IPS DF 19.7 (cell line): ENCODE results near the gene PCDH9.
"Not testable (repeated sequence)": the region's sequence is repeated elsewhere in the genome, so short reads cannot be mapped to it uniquely, and the experiment has no call there.

Source experiments
- DNase-seq: peaks from one replicate; pipeline ENCODE4 v3.0.0-alpha.2; 2013; ENCODE audit warnings: low read depth, low spot score

PCDH9 gene

GRCh38 chr13:66659701-66660467 lies 570.3 kb downstream of the PCDH9 start:
- DNase-seq = no peak

- DNase-seq = no peak
Observed at GRCh38 chr13:66659286-66659685, 570.9 kb downstream of the PCDH9 start.

- DNase-seq = no peak
Observed at GRCh38 chr13:66657165-66657881, 572.8 kb downstream of the PCDH9 start.

GRCh38 chr13:66655847-66656454 lies 574.2 kb downstream of the PCDH9 start:
- no peak for DNase-seq

- DNase-seq = no peak
Observed at GRCh38 chr13:66644855-66645460, 585.2 kb downstream of the PCDH9 start.

- DNase-seq = no peak
Observed at GRCh38 chr13:66640231-66640630, 589.9 kb downstream of the PCDH9 start.

- no peak for DNase-seq
Observed at GRCh38 chr13:66639044-66639443, 591.1 kb downstream of the PCDH9 start.

GRCh38 chr13:66635526-66635925 lies 594.6 kb downstream of the PCDH9 start:
- no peak for DNase-seq

- DNase-seq = no peak
Observed at GRCh38 chr13:66634384-66634783, 595.8 kb downstream of the PCDH9 start.

GRCh38 chr13:66627512-66627911 lies 602.6 kb downstream of the PCDH9 start:
- DNase-seq = no peak

GRCh38 chr13:66624302-66624701 lies 605.8 kb downstream of the PCDH9 start:
- no peak for DNase-seq

- DNase-seq = no peak
Observed at GRCh38 chr13:66623129-66623820, 606.9 kb downstream of the PCDH9 start.

GRCh38 chr13:66621906-66622447 lies 608.2 kb downstream of the PCDH9 start:
- DNase-seq = not testable (repeated sequence)

- no peak for DNase-seq
Observed at GRCh38 chr13:66618702-66619101, 611.4 kb downstream of the PCDH9 start.

- DNase-seq = no peak
Observed at GRCh38 chr13:66617786-66618185, 612.4 kb downstream of the PCDH9 start.

GRCh38 chr13:66612983-66613382 lies 617.2 kb downstream of the PCDH9 start:
- DNase-seq = no peak

- no peak for DNase-seq
Observed at GRCh38 chr13:66586489-66586888, 643.6 kb downstream of the PCDH9 start.

GRCh38 chr13:66585669-66586203 lies 644.4 kb downstream of the PCDH9 start:
- DNase-seq = no peak

GRCh38 chr13:66581675-66582074 lies 648.5 kb downstream of the PCDH9 start:
- no peak for DNase-seq

GRCh38 chr13:66578305-66578704 lies 651.8 kb downstream of the PCDH9 start:
- no peak for DNase-seq

- no peak for DNase-seq
Observed at GRCh38 chr13:66577358-66577757, 652.8 kb downstream of the PCDH9 start.
